K562 (cell line): ENCODE results near the gene GMEB2. TPM values are rescaled to one million over a fixed set of nuclear protein-coding genes. Genes with fewer than 3 reads are reported as not detected.

Experiments
- ATAC-seq: fragments of 200-7000 bp; cut with Tn5 transposase; 3 replicates; pipeline ENCODE4 v1.9.1; 2020; ENCODE audit warnings: moderate library complexity
- BruUV-seq: library from RNA; stranded (reverse); fragments of 400-500 nt; replicated peaks from 2 replicates; lab custom pipeline; 2021; lab: Mats Ljungman, UMichigan
- CTCF ChIA-PET: fragments of 300-600 bp; formaldehyde crosslinking; extraction: SDS; loops from one replicate; lab custom pipeline; 2021; ENCODE audit warnings: low intra/inter-chr PET ratio; lab: Yijun Ruan, JAX
- POLR2A ChIA-PET: fragments of 300-600, 350-650 bp; sonication (Branson Sonifier 250); formaldehyde crosslinking; extraction: SDS; loops from one replicate; lab custom pipeline; 2021; ENCODE audit warnings: antibody characterized with exemption, inconsistent platforms; lab: Yijun Ruan, JAX
- DNase-seq, 4 experiments: peaks; one replicate each; pipeline versions ENCODE4 v3.0.0 to v3.0.0-alpha.2; 2011 to 2018; ENCODE audit warnings: low spot score in 3 of 4, mixed read lengths in 3 of 4; ENCODE audit errors: extremely low read depth in 1 of 4
- FAIRE-seq: peaks from 2 replicates; lab custom pipeline; 2011; peaks lifted over from hg19 to GRCh38; lab: Jason Lieb, UNC
- H2AFZ ChIP-seq: 2 replicates; pipeline ENCODE4 v1.6.0; 2011; ENCODE audit warnings: low read depth, low read length, control low read depth, inconsistent platforms
- H3K27ac ChIP-seq: fragments of 200-600 bp; 3 replicates; pipeline ENCODE4 v1.8.0; 2011; ENCODE audit warnings: low read depth, mild to moderate bottlenecking, control low read depth, inconsistent platforms, low read length, moderate library complexity, mixed read lengths; ENCODE audit errors: extremely low read depth
- H3K27me3 ChIP-seq, 2 experiments: fragments of 300-600 bp in 1 of 2; 2 replicates in 1 of 2; 3 replicates in 1 of 2; pipeline versions ENCODE4 v1.6.0 to v1.8.0; 2011; ENCODE audit warnings: inconsistent platforms in 2 of 2, low read length in 2 of 2, mild to moderate bottlenecking in 1 of 2, mixed read lengths in 1 of 2, moderate library complexity in 1 of 2; ENCODE audit not compliant: control insufficient read depth in 2 of 2, insufficient read depth in 2 of 2
- H3K36me3 ChIP-seq: fragments of 300-600 bp; 3 replicates; pipeline ENCODE4 v1.8.0; 2011; ENCODE audit warnings: mild to moderate bottlenecking, low read length, inconsistent platforms; ENCODE audit not compliant: control insufficient read depth, insufficient read depth
- H3K4me1 ChIP-seq, 2 experiments: fragments of 200-600 bp in 1 of 2; replicated peaks in 1 of 2; 2 replicates in 1 of 2; 3 replicates in 1 of 2; pipeline versions ENCODE4 v1.5.1 to v1.8.0; 2011; ENCODE audit warnings: inconsistent platforms in 2 of 2, low read length in 2 of 2, mild to moderate bottlenecking in 1 of 2, mixed read lengths in 1 of 2, moderate library complexity in 1 of 2; ENCODE audit not compliant: control insufficient read depth in 2 of 2, insufficient read depth in 2 of 2
- H3K4me2 ChIP-seq: 2 replicates; pipeline ENCODE4 v1.6.1; 2011; ENCODE audit warnings: low read length, control low read depth, inconsistent platforms, mixed read lengths; ENCODE audit not compliant: insufficient read depth
- H3K4me3 ChIP-seq: fragments of 200-600 bp; sonication (generic), shearing (Covaris generic); 2 replicates; pipeline ENCODE4 v1.5.1; 2016; ENCODE audit warnings: control low read depth, inconsistent platforms
- H3K79me2 ChIP-seq: fragments of 200-600 bp; 3 replicates; pipeline ENCODE4 v1.8.0; 2011; ENCODE audit warnings: low read length, inconsistent platforms; ENCODE audit not compliant: control insufficient read depth, insufficient read depth
- H3K9ac ChIP-seq, 2 experiments: 2 replicates each; pipeline versions ENCODE4 v1.6.0 to v1.6.1; 2011; ENCODE audit warnings: low read depth in 2 of 2, low read length in 2 of 2, control low read depth in 1 of 2, inconsistent platforms in 1 of 2, mild to moderate bottlenecking in 1 of 2, mixed read lengths in 1 of 2; ENCODE audit not compliant: insufficient read depth in 1 of 2
- H3K9me1 ChIP-seq: one replicate; pipeline ENCODE4 v1.6.0; 2011; ENCODE audit warnings: inconsistent platforms, mild to moderate bottlenecking, low read length, moderate library complexity; ENCODE audit not compliant: control insufficient read depth, insufficient read depth
- H3K9me3 ChIP-seq: replicated peaks from 2 replicates; pipeline ENCODE4 v1.5.1; 2011; ENCODE audit warnings: low read depth, low read length, inconsistent platforms; ENCODE audit not compliant: control insufficient read depth, insufficient read depth
- H4K20me1 ChIP-seq: replicated peaks from 2 replicates; pipeline ENCODE4 v1.6.1; 2011; ENCODE audit warnings: low read length, inconsistent platforms, mixed read lengths; ENCODE audit not compliant: control insufficient read depth, insufficient read depth
- FUS ChIP-seq: fragments of 200-400 bp; formaldehyde crosslinking; optimal IDR thresholded peaks from 2 replicates; pipeline ENCODE3; 2017; ENCODE audit warnings: low read depth, low read length
- GTF2F1 ChIP-seq: IDR thresholded peaks from 2 replicates; pipeline ENCODE4 v1.6.1; 2011; ENCODE audit warnings: low read depth, low read length, improper control_type of control experiment
- HSF4 ChIP-seq: fragments of 250-450 bp; sonication (Bioruptor Pico); IDR thresholded peaks from 2 replicates; pipeline ENCODE4 v2.1.2; 2022; ENCODE audit warnings: mild to moderate bottlenecking, moderate library complexity, borderline replicate concordance
- MED1 ChIP-seq: sonication (generic); formaldehyde crosslinking; IDR thresholded peaks from 2 replicates; pipeline ENCODE4 v1.8.1; 2023; ENCODE audit warnings: missing genetic modification reagents, borderline replicate concordance
- NCOA6 ChIP-seq: fragments of 450-650 bp; IDR thresholded peaks from 2 replicates; pipeline ENCODE4 v1.6.1; 2017; ENCODE audit warnings: mild to moderate bottlenecking
- SRF ChIP-seq, 2 experiments: fragments of 250-450, 450-650 bp in 1 of 2; sonication (Bioruptor Pico) in 1 of 2; sonication (generic) in 1 of 2; formaldehyde crosslinking; IDR thresholded peaks; 2 replicates each; pipeline versions ENCODE4 v1.5.0 to v1.5.1; 2020 to 2022; ENCODE audit warnings: mild to moderate bottlenecking in 1 of 2, missing genetic modification reagents in 1 of 2
- SRSF1 ChIP-seq: fragments of 200-400 bp; formaldehyde crosslinking; IDR thresholded peaks from 2 replicates; pipeline ENCODE4 v1.6.1; 2017; ENCODE audit warnings: mild to moderate bottlenecking, low read depth, low read length, moderate library complexity
- SRSF3 ChIP-seq: fragments of 200-400 bp; formaldehyde crosslinking; IDR thresholded peaks from 2 replicates; pipeline ENCODE4 v1.6.1; 2016; ENCODE audit warnings: mild to moderate bottlenecking, low read length, moderate library complexity; ENCODE audit not compliant: insufficient read depth
- TEAD2 ChIP-seq: fragments of 450-650 bp; IDR thresholded peaks from 2 replicates; pipeline ENCODE4 v1.6.1; 2016; ENCODE audit warnings: missing genetic modification characterization, control low read depth, missing compliant biosample characterization
- USF2 ChIP-seq: sonication (generic); formaldehyde crosslinking; IDR thresholded peaks from 2 replicates; pipeline ENCODE4 v1.5.0; 2020; ENCODE audit warnings: missing genetic modification reagents
- ZNF655 ChIP-seq: fragments of 250-450 bp; sonication (Bioruptor Pico); IDR thresholded peaks from 2 replicates; pipeline ENCODE4 v1.5.0; 2021
- ZNF717 ChIP-seq: fragments of 250-450 bp; sonication (Bioruptor Pico); IDR thresholded peaks from 2 replicates; pipeline ENCODE4 v1.5.0; 2021
- WGBS: fragments of 100-300 bp; shearing (Covaris generic); methylation state at CpG from one replicate; pipeline ENCODE4 v1.1.6; 2016; ENCODE audit warnings: low coverage, mixed read lengths; ENCODE audit not compliant: insufficient coverage; ENCODE audit errors: missing lambda C conversion rate; 5-methylcytosine and 5-hydroxymethylcytosine counted together
- in situ Hi-C: fragments of 300-500 bp; cut with MboI; formaldehyde crosslinking; loops from 4 replicates; pipeline ENCODE4 v1.15.0; 2018; ENCODE audit warnings: inconsistent platforms, mixed read lengths
- intact Hi-C: fragments of 100-400 bp; cut with micrococcal nuclease; formaldehyde crosslinking; loops from 2 replicates; pipeline ENCODE4 v1.14.2; 2022
- polyA plus RNA-seq, 8 experiments: library from polyadenylated mRNA; depleted of rRNA in 4 of 8; stranded (reverse) in 5 of 8; unstranded in 3 of 8; fragments of >200 nt; fragmentation: Nextera tagmentation in 2 of 8; fragmentation: Illumina TruSeq in 1 of 8; extraction: Ambion mirVana in 2 of 8; extraction: Trizol in 1 of 8; gene quantifications; 2 replicates each; pipeline versions ENCODE4 v1.2.1 to v1.2.3, GENCODE V29; 2011 to 2014; ENCODE audit warnings: inconsistent platforms in 1 of 8, missing spikeins in 1 of 8
- total RNA-seq, 7 experiments: library from RNA; depleted of rRNA in 6 of 7; stranded (reverse); fragments of >200 nt in 6 of 7; fragmentation: Illumina TruSeq in 2 of 7; extraction: Trizol in 2 of 7; gene quantifications; 2 replicates each; pipeline versions ENCODE4 v1.2.1 to v1.2.3, GENCODE V29; 2011 to 2021; ENCODE audit warnings: low replicate concordance in 1 of 7

Gene GMEB2
- total and polyA plus RNA-seq, 9 of the 15 experiments (the other 6 are each of a cell fraction or from before 2014, with no cell fraction given), result 0.03 to 13.9 (median 6.3) TPM

- no peaks in the 10 kb centered on the region for H3K79me2 ChIP-seq
- H3K4me2 ChIP-seq, result no peak overlapping the region
- WGBS, result 74% methylated on average over 23 of the region's 36 CpGs
- H3K36me3 ChIP-seq, result no peaks in the 10 kb centered on the region
- TF ChIP-seq ZNF717 (CRISPR knock-in tag) (no peak), USF2 (CRISPR knock-in tag) (no peak), NCOA6 (no peak), TEAD2 (tag) (no peak), SRSF1 (no peak), ZNF655 (CRISPR knock-in tag) (no peak), SRSF3 (no peak), MED1 (CRISPR knock-in tag) (no peak), HSF4 (CRISPR knock-in tag) (no peak), GTF2F1 (no peak), FUS (no peak), SRF (CRISPR knock-in tag; IDR thresholded peaks at IDR 0.05) (no peak)
- TF ChIP-seq, all 486 proteins: peak for 0
- no peaks in the 10 kb centered on the region for H4K20me1 ChIP-seq
- H3K27me3 ChIP-seq, result peaks cover 0 to 24% of the 10 kb centered on the region in 2 experiments; a peak in 2 of 5 replicates
- ChIA-PET POLR2A (interaction anchor here (0.6 to 1.1 kb wide), 4 partner anchors 8 to 41 kb away, joined by 3 to 4 read pairs (median 3); no protein-coding TSS in a partner anchor), CTCF (no interaction called here)
- H3K4me1 ChIP-seq, result peaks cover 0 to 84% of the 10 kb centered on the region in 2 experiments; a peak in 2 of 5 replicates
- no peaks in the 10 kb centered on the region for H3K9me1 ChIP-seq
- intact Hi-C loops, result no loop called here
- H3K4me3 ChIP-seq, result no peak overlapping the region
- BruUV-seq, result no TSS peak
- no peak for DNase-seq
- ATAC-seq, result no peak
- in situ Hi-C loops, result no loop called here
- H2AFZ ChIP-seq, result no peak overlapping the region
- H3K9ac ChIP-seq, result no peak overlapping the region; a peak in 1 of 4 replicates
- H3K27ac ChIP-seq, result no peak overlapping the region
- no peak for FAIRE-seq
- H3K9me3 ChIP-seq, result no peaks in the 10 kb centered on the region
These were observed 65.1 kb downstream of the GMEB2 start for GRCh38 chr20:63561624-63562396.
